ENCODE results near the gene PRMT2. TPM values are rescaled to one million over a fixed set of nuclear protein-coding genes. Genes with fewer than 3 reads are reported as not detected.
A peak's percentile ranks its signal among the peaks of the same experiment; 100 is the strongest.

The PRMT2 gene
- total and polyA plus RNA-seq, 7 experiments from 2014 or later = 125 to 377 (median 268) TPM

DNA sequence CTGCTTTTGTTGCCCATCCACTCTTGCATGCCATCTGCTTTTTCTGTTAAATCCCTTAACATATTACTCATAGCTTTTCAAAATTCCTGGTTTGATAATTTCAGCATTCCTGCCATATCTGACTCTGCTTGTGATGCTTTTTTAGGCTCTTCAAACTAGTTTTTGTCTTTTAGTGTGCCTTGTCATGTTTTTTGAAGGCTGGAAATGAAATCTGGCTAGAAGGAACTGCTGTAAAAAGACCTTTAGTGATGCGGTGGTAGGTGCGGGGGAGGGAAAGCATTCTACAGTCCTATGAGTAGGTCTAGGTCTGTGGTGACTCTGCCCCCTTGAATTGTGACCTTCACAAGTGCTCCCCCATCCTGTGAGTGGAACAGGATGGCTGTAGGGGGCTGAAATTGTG, 15.6 kb upstream of the PRMT2 start:
- H3K9me3 Mint-ChIP-seq = peaks cover 0 to 7% (median 0%) of the 10 kb centered on the region in 11 donors
- ChIA-PET CTCF (interaction anchor here (0.9 to 1.0 kb wide), 2 partner anchors 14 to 68 kb away, joined by 3 read pairs; no protein-coding TSS in a partner anchor), POLR2A (interaction anchor here (0.7 to 7.0 kb wide), 8 partner anchors 8 to 68 kb away, joined by 3 to 128 read pairs (median 9); partner anchors contain the start of gene PRMT2)
- Histone ChIP-seq H3K27ac (ENCODE audit: low read depth, low read length) (no peak overlapping the region), H3K27me3 (ENCODE audit: control insufficient read depth in 2 of 2, insufficient read depth in 2 of 2, low read length in 2 of 2) (no peaks in the 10 kb centered on the region), H3K4me1 (ENCODE audit: control insufficient read depth in 2 of 2, insufficient read depth in 2 of 2, low read length in 2 of 2) (peaks cover 35 to 46% of the 10 kb centered on the region in 2 donors), H3K36me3 (ENCODE audit: control insufficient read depth in 2 of 3, insufficient read depth in 3 of 3, low read length in 3 of 3) (no peaks in the 10 kb centered on the region), H3K4me3 (ENCODE audit: low read length) (no peak overlapping the region), H3K9me3 (ENCODE audit: control insufficient read depth in 2 of 3, low read length in 3 of 3) (no peaks in the 10 kb centered on the region)
- peak overlapping the region in 2 of 10 donors; percentile 23 to 78 for H3K4me3 Mint-ChIP-seq
- peak overlapping the region in 6 of 9 donors; percentile 96 to 98 (median 97) for H3K27ac Mint-ChIP-seq
- peaks cover 29 to 84% (median 74%) of the 10 kb centered on the region in 7 donors for H3K4me1 Mint-ChIP-seq
- DNase-seq (no peak), ATAC-seq (no peak)
- intact Hi-C loops (cut with micrococcal nuclease) = no loop called here
- peaks cover 0 to 19% (median 0%) of the 10 kb centered on the region in 5 donors for H3K27me3 Mint-ChIP-seq
- H3K36me3 Mint-ChIP-seq = peaks cover 0 to 6% (median 4%) of the 10 kb centered on the region in 5 donors

DNA sequence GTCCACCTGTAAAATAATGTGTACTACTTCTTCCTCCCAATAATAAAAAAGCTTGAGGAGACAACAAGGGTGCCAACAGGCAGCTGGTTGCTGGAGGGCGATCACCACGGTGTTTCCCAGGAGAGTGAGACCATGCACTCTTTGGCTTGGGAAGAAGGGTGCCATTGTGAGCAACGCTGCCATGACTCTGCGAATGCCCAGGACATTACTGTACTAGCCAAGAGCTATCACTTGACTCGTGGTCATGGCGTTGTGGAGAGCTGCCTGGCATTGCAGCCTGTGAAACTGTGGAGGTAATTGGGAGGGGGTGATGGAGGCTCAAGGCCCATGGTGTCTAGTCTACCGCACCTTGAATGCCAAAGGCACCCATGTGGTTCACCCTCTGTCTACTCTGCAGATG, 14.6 kb upstream of the PRMT2 start:
- ATAC-seq (no peak), DNase-seq (no peak)
- Mint-ChIP-seq H3K27ac (peak overlapping the region in 8 of 9 donors; percentile 95 to 98 (median 97)), H3K4me3 (peak overlapping the region in 5 of 10 donors; percentile 39 to 78 (median 49)), H3K36me3 (peaks cover 0 to 9% (median 4%) of the 10 kb centered on the region in 5 donors), H3K4me1 (peaks cover 33 to 84% (median 73%) of the 10 kb centered on the region in 7 donors), H3K9me3 (peaks cover 0 to 6% (median under 1%) of the 10 kb centered on the region in 11 donors), H3K27me3 (peaks cover 0 to 11% (median 0%) of the 10 kb centered on the region in 5 donors)
- no peaks in the 10 kb centered on the region for H3K9me3 ChIP-seq (ENCODE audit: control insufficient read depth in 2 of 3, low read length in 3 of 3)
- no peaks in the 10 kb centered on the region for H3K27me3 ChIP-seq (ENCODE audit: control insufficient read depth in 2 of 2, insufficient read depth in 2 of 2, low read length in 2 of 2)
- CTCF ChIA-PET = interaction anchor here (0.9 to 1.5 kb wide), 3 partner anchors 13 to 19 kb away, joined by 3 to 5 read pairs (median 5); no protein-coding TSS in a partner anchor
- H3K36me3 ChIP-seq (ENCODE audit: control insufficient read depth in 2 of 3, insufficient read depth in 3 of 3, low read length in 3 of 3) = no peaks in the 10 kb centered on the region
- POLR2A ChIA-PET = interaction anchor here (1.0 to 7.0 kb wide), 8 partner anchors 7 to 69 kb away, joined by 4 to 128 read pairs (median 12); partner anchors contain the start of genes PRMT2 and S100B
- H3K4me3 ChIP-seq (ENCODE audit: low read length) = no peak overlapping the region
- H3K27ac ChIP-seq (ENCODE audit: low read depth, low read length) = peak overlapping the region; percentile 80
- peaks cover 35 to 56% of the 10 kb centered on the region in 2 donors for H3K4me1 ChIP-seq (ENCODE audit: control insufficient read depth in 2 of 2, insufficient read depth in 2 of 2, low read length in 2 of 2)
- intact Hi-C loops (cut with micrococcal nuclease) = no loop called here

DNA sequence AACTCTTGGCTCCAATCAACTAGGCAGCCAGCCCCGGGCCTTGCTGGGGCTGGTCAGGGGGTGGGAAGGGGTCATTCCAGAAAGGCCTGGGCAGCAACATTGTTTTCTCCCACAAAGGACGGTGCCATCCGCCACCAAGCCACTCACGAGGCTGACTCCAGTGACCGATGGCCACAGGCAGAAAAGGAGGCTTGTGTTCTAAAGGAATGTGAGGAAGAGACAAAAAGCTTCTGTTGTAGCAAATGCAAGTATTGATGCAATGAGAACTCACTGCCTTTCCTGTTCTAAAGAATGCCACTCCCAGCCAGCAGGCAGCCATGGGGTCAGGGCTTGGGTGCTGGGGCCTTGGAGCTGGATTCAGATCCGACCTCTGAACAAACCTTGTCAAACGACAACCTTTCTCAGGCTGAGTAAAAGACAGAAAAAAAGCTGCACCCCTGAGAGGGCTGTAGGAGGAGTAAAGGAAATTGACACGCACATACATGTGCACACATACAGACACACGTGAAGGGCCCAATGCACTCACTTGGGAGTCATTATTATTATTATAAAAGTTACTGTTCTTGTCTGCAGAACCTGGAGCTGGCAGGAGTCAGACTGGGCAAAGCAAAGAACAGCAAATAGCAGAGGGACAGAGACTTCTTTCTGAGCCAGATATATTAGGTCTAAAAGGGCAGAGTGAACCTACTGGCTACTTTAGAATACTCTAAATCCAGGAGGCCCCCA, 13.9 kb upstream of the PRMT2 start:
- Mint-ChIP-seq H3K27ac (peak overlapping the region; percentile 93 to 98 (median 97)), H3K4me3 (peak overlapping the region; percentile 44 to 82 (median 74)), H3K27me3 (peaks cover 0 to 5% (median 0%) of the 10 kb centered on the region in 5 donors), H3K36me3 (peaks cover 0 to 11% (median 4%) of the 10 kb centered on the region in 5 donors), H3K9me3 (peaks cover 0 to 13% (median 6%) of the 10 kb centered on the region in 11 donors), H3K4me1 (peaks cover 39 to 84% (median 73%) of the 10 kb centered on the region in 7 donors)
- H3K4me3 ChIP-seq (ENCODE audit: low read length) = peak overlapping the region; percentile 17
- H3K36me3 ChIP-seq (ENCODE audit: control insufficient read depth in 2 of 3, insufficient read depth in 3 of 3, low read length in 3 of 3) = no peaks in the 10 kb centered on the region
- no peaks in the 10 kb centered on the region for H3K9me3 ChIP-seq (ENCODE audit: control insufficient read depth in 2 of 3, low read length in 3 of 3)
- H3K27ac ChIP-seq (ENCODE audit: low read depth, low read length) = peak overlapping the region; percentile 80
- intact Hi-C loops (cut with micrococcal nuclease) = loop anchor here (1.0 to 2.0 kb wide), 4 partner anchors 12 to 62 kb away; partner anchors contain the start of gene PRMT2 (in 1 of the 2)
- POLR2A ChIA-PET = interaction anchor here (1.0 to 7.0 kb wide), 9 partner anchors 13 to 93 kb away, joined by 4 to 128 read pairs (median 14); partner anchors contain the start of genes PRMT2 and S100B
- H3K27me3 ChIP-seq (ENCODE audit: control insufficient read depth in 2 of 2, insufficient read depth in 2 of 2, low read length in 2 of 2) = no peaks in the 10 kb centered on the region
- peak in 5 of 9 donors; percentile 43 to 64 (median 50) for DNase-seq
- ATAC-seq = peak; percentile 65
- CTCF ChIA-PET = interaction anchor here (0.8 to 1.5 kb wide), 7 partner anchors 11 to 90 kb away, joined by 3 to 5 read pairs (median 4); no protein-coding TSS in a partner anchor
- peaks cover 35 to 63% of the 10 kb centered on the region in 2 donors for H3K4me1 ChIP-seq (ENCODE audit: control insufficient read depth in 2 of 2, insufficient read depth in 2 of 2, low read length in 2 of 2)

- peak overlapping the region; percentile 93 to 98 (median 97) for H3K27ac Mint-ChIP-seq
- ChIA-PET POLR2A (interaction anchor here (1.0 to 7.0 kb wide), 9 partner anchors 12 to 94 kb away, joined by 4 to 128 read pairs (median 14); partner anchors contain the start of genes PRMT2 and S100B), CTCF (interaction anchor here (0.8 to 1.5 kb wide), 5 partner anchors 11 to 90 kb away, joined by 3 to 5 read pairs (median 4); no protein-coding TSS in a partner anchor)
- H3K4me1 Mint-ChIP-seq = peaks cover 45 to 84% (median 73%) of the 10 kb centered on the region in 7 donors
- no peaks in the 10 kb centered on the region for H3K27me3 ChIP-seq (ENCODE audit: control insufficient read depth in 2 of 2, insufficient read depth in 2 of 2, low read length in 2 of 2)
- DNase-seq (peak in 7 of 9 donors; percentile 50 to 86 (median 74)), ATAC-seq (peak; percentile 87)
- peak overlapping the region; percentile 14 for H3K4me3 ChIP-seq (ENCODE audit: low read length)
- no peaks in the 10 kb centered on the region for H3K9me3 ChIP-seq (ENCODE audit: control insufficient read depth in 2 of 3, low read length in 3 of 3)
- H3K36me3 ChIP-seq (ENCODE audit: control insufficient read depth in 2 of 3, insufficient read depth in 3 of 3, low read length in 3 of 3) = no peaks in the 10 kb centered on the region
- H3K36me3 Mint-ChIP-seq = peaks cover 0 to 13% (median 4%) of the 10 kb centered on the region in 5 donors
- H3K9me3 Mint-ChIP-seq = peaks cover 0 to 18% (median 8%) of the 10 kb centered on the region in 11 donors
- peaks cover 0 to 2% (median 0%) of the 10 kb centered on the region in 5 donors for H3K27me3 Mint-ChIP-seq
- H3K4me3 Mint-ChIP-seq = peak overlapping the region; percentile 62 to 82 (median 76)
- peaks cover 35 to 67% of the 10 kb centered on the region in 2 donors for H3K4me1 ChIP-seq (ENCODE audit: control insufficient read depth in 2 of 2, insufficient read depth in 2 of 2, low read length in 2 of 2)
- H3K27ac ChIP-seq (ENCODE audit: low read depth, low read length) = peak overlapping the region; percentile 80
- intact Hi-C loops (cut with micrococcal nuclease) = loop anchor here (1.0 to 2.0 kb wide), 4 partner anchors 11 to 63 kb away; partner anchors contain the start of gene PRMT2 (in 1 of the 2)
These were observed 13.2 kb upstream of the PRMT2 start for GRCh38 chr21:46622226-46622625.

GRCh38 chr21:46624050-46624449, 11.4 kb upstream of the PRMT2 start:
- Histone ChIP-seq H3K9me3 (ENCODE audit: control insufficient read depth in 2 of 3, low read length in 3 of 3) (no peaks in the 10 kb centered on the region), H3K4me3 (ENCODE audit: low read length) (no peak overlapping the region), H3K27me3 (ENCODE audit: control insufficient read depth in 2 of 2, insufficient read depth in 2 of 2, low read length in 2 of 2) (no peaks in the 10 kb centered on the region), H3K27ac (ENCODE audit: low read depth, low read length) (peak overlapping the region; percentile 53), H3K36me3 (ENCODE audit: control insufficient read depth in 2 of 3, insufficient read depth in 3 of 3, low read length in 3 of 3) (no peaks in the 10 kb centered on the region), H3K4me1 (ENCODE audit: control insufficient read depth in 2 of 2, insufficient read depth in 2 of 2, low read length in 2 of 2) (peaks cover 35 to 78% of the 10 kb centered on the region in 2 donors)
- ChIA-PET CTCF (interaction anchor here (1.0 kb wide), 1 partner anchor 14 kb away, joined by 3 read pairs; no protein-coding TSS in a partner anchor), POLR2A (interaction anchor here (1.3 to 7.0 kb wide), 4 partner anchors 11 to 64 kb away, joined by 4 to 128 read pairs (median 52); partner anchors contain the start of gene PRMT2)
- peaks cover 45 to 100% (median 86%) of the 10 kb centered on the region in 7 donors for H3K4me1 Mint-ChIP-seq
- DNase-seq = no peak
- peak overlapping the region in 7 of 9 donors; percentile 81 to 98 (median 96) for H3K27ac Mint-ChIP-seq
- peaks cover 0 to 2% (median 0%) of the 10 kb centered on the region in 5 donors for H3K27me3 Mint-ChIP-seq
- no peak for ATAC-seq
- peaks cover 0 to 18% (median 8%) of the 10 kb centered on the region in 11 donors for H3K9me3 Mint-ChIP-seq
- intact Hi-C loops (cut with micrococcal nuclease) = no loop called here
- peak overlapping the region in 2 of 10 donors; percentile 37 to 59 for H3K4me3 Mint-ChIP-seq
- H3K36me3 Mint-ChIP-seq = peaks cover 0 to 13% (median 4%) of the 10 kb centered on the region in 5 donors
